ENCODE data around the gene SVEP1. TPM values are rescaled to one million over a fixed set of nuclear protein-coding genes. Genes with fewer than 3 reads are reported as not detected.

The SVEP1 gene
- total and polyA plus RNA-seq, 4 donors: 3.3 to 38.9 (median 19.6) TPM

- no peak overlapping the region for H3K4me3 ChIP-seq
- H3K36me3 ChIP-seq (ENCODE audit: control insufficient read depth in 4 of 4, insufficient read depth in 4 of 4, low read length in 4 of 4): no peaks in the 10 kb centered on the region
- DNase-seq: peak in 1 of 3 donors; percentile 35
- H3K27me3 ChIP-seq (ENCODE audit: control insufficient read depth in 3 of 3, insufficient read depth in 3 of 3, low read length in 2 of 3): no peaks in the 10 kb centered on the region
- H3K9me3 ChIP-seq (ENCODE audit: control insufficient read depth in 4 of 4, insufficient read depth in 3 of 4, low read length in 3 of 4): no peaks in the 10 kb centered on the region
- no peak overlapping the region for H3K27ac ChIP-seq (ENCODE audit: low read depth in 1 of 2, low read length in 1 of 2)
- no peak for ATAC-seq (ENCODE audit: insufficient read depth, low FRiP score)
- no peak for TF ChIP-seq CTCF (IDR thresholded peaks at IDR 0.05; ENCODE audit: control extremely low read depth, extremely low read depth)
- no peak overlapping the region for H3K9ac ChIP-seq (ENCODE audit: insufficient read depth in 1 of 2, low read length in 2 of 2)
- no peaks in the 10 kb centered on the region for H3K4me1 ChIP-seq (ENCODE audit: control insufficient read depth in 5 of 5, insufficient read depth in 5 of 5, low read length in 5 of 5)
- WGBS, 2 donors: 45 to 55% methylated on average over 5 of the region's 5 CpGs
Measured at GRCh38 chr9:110329639-110330230, 249.8 kb downstream of the SVEP1 start.

GRCh38 chr9:110328763-110329162 lies 250.8 kb downstream of the SVEP1 start:
- 89 to 96% methylated on average over 1 of the region's 1 CpG for WGBS, 2 donors
- Histone ChIP-seq H3K9ac (ENCODE audit: insufficient read depth in 1 of 2, low read length in 2 of 2) (no peak overlapping the region), H3K9me3 (ENCODE audit: control insufficient read depth in 4 of 4, insufficient read depth in 3 of 4, low read length in 3 of 4) (no peaks in the 10 kb centered on the region), H3K27me3 (ENCODE audit: control insufficient read depth in 3 of 3, insufficient read depth in 3 of 3, low read length in 2 of 3) (no peaks in the 10 kb centered on the region), H3K27ac (ENCODE audit: low read depth in 1 of 2, low read length in 1 of 2) (no peak overlapping the region), H3K4me1 (ENCODE audit: control insufficient read depth in 5 of 5, insufficient read depth in 5 of 5, low read length in 5 of 5) (no peaks in the 10 kb centered on the region), H3K4me3 (no peak overlapping the region), H3K36me3 (ENCODE audit: control insufficient read depth in 4 of 4, insufficient read depth in 4 of 4, low read length in 4 of 4) (no peaks in the 10 kb centered on the region)
- TF ChIP-seq CTCF (IDR thresholded peaks at IDR 0.05; ENCODE audit: control extremely low read depth, extremely low read depth): no peak
- ATAC-seq (ENCODE audit: insufficient read depth, low FRiP score) (no peak), DNase-seq (no peak)

- no peak overlapping the region for H3K27ac ChIP-seq (ENCODE audit: low read depth in 1 of 2, low read length in 1 of 2)
- no peak for DNase-seq
- 94 to 98% methylated on average over 1 of the region's 1 CpG for WGBS, 2 donors
- no peak overlapping the region for H3K4me3 ChIP-seq
- H3K9me3 ChIP-seq (ENCODE audit: control insufficient read depth in 4 of 4, insufficient read depth in 3 of 4, low read length in 3 of 4): no peaks in the 10 kb centered on the region
- H3K27me3 ChIP-seq (ENCODE audit: control insufficient read depth in 3 of 3, insufficient read depth in 3 of 3, low read length in 2 of 3): no peaks in the 10 kb centered on the region
- no peaks in the 10 kb centered on the region for H3K36me3 ChIP-seq (ENCODE audit: control insufficient read depth in 4 of 4, insufficient read depth in 4 of 4, low read length in 4 of 4)
- no peaks in the 10 kb centered on the region for H3K4me1 ChIP-seq (ENCODE audit: control insufficient read depth in 5 of 5, insufficient read depth in 5 of 5, low read length in 5 of 5)
- H3K9ac ChIP-seq (ENCODE audit: insufficient read depth in 1 of 2, low read length in 2 of 2): no peak overlapping the region
- no peak for TF ChIP-seq CTCF (IDR thresholded peaks at IDR 0.05; ENCODE audit: control extremely low read depth, extremely low read depth)
- no peak for ATAC-seq (ENCODE audit: insufficient read depth, low FRiP score)
Measured at GRCh38 chr9:110327716-110328115, 251.8 kb downstream of the SVEP1 start.

GRCh38 chr9:110323818-110324217 lies 255.7 kb downstream of the SVEP1 start:
- no peak overlapping the region for H3K4me3 ChIP-seq
- no peaks in the 10 kb centered on the region for H3K36me3 ChIP-seq (ENCODE audit: control insufficient read depth in 4 of 4, insufficient read depth in 4 of 4, low read length in 4 of 4)
- no peak for ATAC-seq (ENCODE audit: insufficient read depth, low FRiP score)
- peaks cover 0 to 3% (median 0%) of the 10 kb centered on the region in 5 donors for H3K4me1 ChIP-seq (ENCODE audit: control insufficient read depth in 5 of 5, insufficient read depth in 5 of 5, low read length in 5 of 5)
- no peak overlapping the region for H3K9ac ChIP-seq (ENCODE audit: insufficient read depth in 1 of 2, low read length in 2 of 2)
- TF ChIP-seq CTCF (IDR thresholded peaks at IDR 0.05; ENCODE audit: control extremely low read depth, extremely low read depth): no peak
- H3K9me3 ChIP-seq (ENCODE audit: control insufficient read depth in 4 of 4, insufficient read depth in 3 of 4, low read length in 3 of 4): no peaks in the 10 kb centered on the region
- no peak for DNase-seq
- H3K27ac ChIP-seq (ENCODE audit: low read depth in 1 of 2, low read length in 1 of 2): no peak overlapping the region
- no peaks in the 10 kb centered on the region for H3K27me3 ChIP-seq (ENCODE audit: control insufficient read depth in 3 of 3, insufficient read depth in 3 of 3, low read length in 2 of 3)

All from lung (tissue), 12 donors.